GM12878 (cell line): ENCODE measurements around the gene DLK1. TPM values are rescaled to one million over a fixed set of nuclear protein-coding genes. Genes with fewer than 3 reads are reported as not detected.

ENCODE experiments used
- ATAC-seq: fragments of 200-7000 bp; cut with Tn5 transposase; 3 replicates; pipeline ENCODE4 v1.9.1; 2020; ENCODE audit warnings: mild to moderate bottlenecking, moderate library complexity
- BruUV-seq: library from RNA; stranded (reverse); fragments of 400-500 nt; replicated peaks from 2 replicates; lab custom pipeline; 2021; lab: Mats Ljungman, UMichigan
- CTCF ChIA-PET: fragments of 300-600 bp; sonication (Branson Sonifier 250); formaldehyde crosslinking; extraction: SDS; loops from one replicate; lab custom pipeline; 2021; ENCODE audit warnings: inconsistent platforms; lab: Yijun Ruan, JAX
- POLR2A ChIA-PET: fragments of 350-600 bp; formaldehyde crosslinking; extraction: SDS; loops from one replicate; lab custom pipeline; 2021; ENCODE audit warnings: inconsistent platforms; lab: Charles Lee
- RAD21 ChIA-PET: fragments of 300-600 bp; sonication (Branson Sonifier 250); formaldehyde crosslinking; loops from one replicate; lab custom pipeline; 2023; ENCODE audit warnings: antibody characterized with exemption; ENCODE audit not compliant: unreplicated experiment; lab: Charles Lee
- SMC1A ChIA-PET: fragments of 300-600 bp; sonication (Branson Sonifier 250); formaldehyde crosslinking; loops from one replicate; lab custom pipeline; 2023; ENCODE audit not compliant: unreplicated experiment, uncharacterized antibody; lab: Charles Lee
- DNase-seq: peaks from one replicate; pipeline ENCODE4 v3.0.0-alpha.2; 2011; ENCODE audit warnings: low read depth, low spot score
- FAIRE-seq: peaks from 3 replicates; lab custom pipeline; 2011; peaks lifted over from hg19 to GRCh38; lab: Jason Lieb, UNC
- H2AFZ ChIP-seq: 2 replicates; pipeline ENCODE4 v1.6.0; 2011; ENCODE audit warnings: low read depth, low read length, control low read depth; ENCODE audit not compliant: control insufficient read depth
- H3K27ac ChIP-seq: 2 replicates; pipeline ENCODE4 v1.5.1; 2011; ENCODE audit warnings: control low read depth; ENCODE audit not compliant: control insufficient read depth, insufficient read depth
- H3K27me3 ChIP-seq, 2 experiments: replicated peaks in 1 of 2; 2 replicates each; pipeline versions ENCODE4 v1.6.0 to v1.6.1; 2011; ENCODE audit warnings: low read length in 1 of 2; ENCODE audit not compliant: control insufficient read depth in 2 of 2, insufficient read depth in 2 of 2
- H3K36me3 ChIP-seq, 2 experiments: 2 replicates each; pipeline ENCODE4 v1.5.1; 2011; ENCODE audit warnings: low read length in 1 of 2; ENCODE audit not compliant: control insufficient read depth in 2 of 2, insufficient read depth in 2 of 2
- H3K4me1 ChIP-seq: 2 replicates; pipeline ENCODE4 v1.6.1; 2011; ENCODE audit warnings: mild to moderate bottlenecking, low read length, moderate library complexity, mixed read lengths; ENCODE audit not compliant: control insufficient read depth, insufficient read depth
- H3K4me2 ChIP-seq: 2 replicates; pipeline ENCODE4 v1.6.0; 2011; ENCODE audit warnings: control low read depth; ENCODE audit not compliant: control insufficient read depth, insufficient read depth
- H3K4me3 ChIP-seq: fragments of 200-600 bp; sonication (generic); 2 replicates; pipeline ENCODE4 v1.5.1; 2016
- H3K79me2 ChIP-seq: 2 replicates; pipeline ENCODE4 v1.6.0; 2011; ENCODE audit warnings: low read length; ENCODE audit not compliant: control insufficient read depth, insufficient read depth
- H3K9ac ChIP-seq: 2 replicates; pipeline ENCODE4 v1.8.0; 2011; ENCODE audit warnings: low read length, control low read depth, mixed read lengths; ENCODE audit not compliant: control insufficient read depth, insufficient read depth
- H3K9me3 ChIP-seq: replicated peaks from 3 replicates; pipeline ENCODE4 v1.5.1; 2011; ENCODE audit warnings: mild to moderate bottlenecking, low read length; ENCODE audit not compliant: control insufficient read depth, insufficient read depth
- H4K20me1 ChIP-seq: 2 replicates; pipeline ENCODE4 v1.6.0; 2011; ENCODE audit not compliant: control insufficient read depth, insufficient read depth
- CBX5 ChIP-seq: sonication (generic); IDR thresholded peaks from 2 replicates; pipeline ENCODE4 v1.6.1; 2016; ENCODE audit warnings: low read depth, moderate library complexity, mild to moderate bottlenecking, inconsistent platforms
- E4F1 ChIP-seq: fragments of 450-650 bp; IDR thresholded peaks from 2 replicates; pipeline ENCODE4 v1.6.1; 2018; ENCODE audit warnings: borderline replicate concordance, mild to moderate bottlenecking; ENCODE audit not compliant: partially characterized antibody
- EED ChIP-seq: sonication (generic); IDR thresholded peaks from 2 replicates; pipeline ENCODE4 v1.6.1; 2016; ENCODE audit warnings: antibody characterized with exemption, low read depth
- ELK1 ChIP-seq: IDR thresholded peaks from 2 replicates; pipeline ENCODE4 v1.6.1; 2012; ENCODE audit warnings: low read depth, low read length, improper control_type of control experiment
- HDAC6 ChIP-seq: fragments of 200-600 bp; sonication (generic); IDR thresholded peaks from one replicate; pipeline ENCODE4 v1.8.0; 2017; ENCODE audit warnings: antibody characterized with exemption; ENCODE audit not compliant: unreplicated experiment
- NR2C1 ChIP-seq: fragments of 450-650 bp; IDR thresholded peaks from 2 replicates; pipeline ENCODE4 v1.6.1; 2017; ENCODE audit warnings: antibody characterized with exemption, mild to moderate bottlenecking, moderate library complexity
- POU2F2 ChIP-seq: IDR thresholded peaks from 3 replicates; pipeline ENCODE4 v1.6.1; 2011; ENCODE audit warnings: low read depth, mild to moderate bottlenecking, low read length, borderline replicate concordance
- SMAD1 ChIP-seq: fragments of 450-650 bp; IDR thresholded peaks from 2 replicates; pipeline ENCODE4 v1.6.1; 2018; ENCODE audit warnings: mild to moderate bottlenecking, low read depth; ENCODE audit not compliant: partially characterized antibody
- TAF1 ChIP-seq: IDR thresholded peaks from 2 replicates; pipeline ENCODE4 v1.6.1; 2011; ENCODE audit warnings: mild to moderate bottlenecking, low read depth, low read length, borderline replicate concordance
- ZBTB11 ChIP-seq: fragments of 450-650 bp; formaldehyde crosslinking; IDR thresholded peaks from 2 replicates; pipeline ENCODE4 v1.5.0; 2022; ENCODE audit warnings: mild to moderate bottlenecking, missing genetic modification characterization
- WGBS: methylation state at CpG from one replicate; pipeline ENCODE4 v1.1.6; 2016; ENCODE audit warnings: low lambda C conversion rate; ENCODE audit not compliant: insufficient replicate concordance, insufficient coverage; ENCODE audit errors: missing lambda C conversion rate; 5-methylcytosine and 5-hydroxymethylcytosine counted together
- in situ Hi-C: fragments of 300-500 bp; cut with MboI; formaldehyde crosslinking; loops from 9 replicates; pipeline ENCODE4 v1.14.3; 2018; ENCODE audit warnings: mixed read lengths
- intact Hi-C: fragments of 100-400 bp; cut with micrococcal nuclease; formaldehyde crosslinking; loops from one replicate; pipeline ENCODE4 v1.14.2; 2022; ENCODE audit not compliant: unreplicated experiment
- polyA plus RNA-seq, 11 experiments: library from polyadenylated mRNA; depleted of rRNA in 4 of 11; unstranded in 6 of 11; stranded (reverse) in 5 of 11; fragments of >200 nt; fragmentation: Nextera tagmentation in 4 of 11; fragmentation: Illumina TruSeq in 1 of 11; extraction: Ambion mirVana in 4 of 11; extraction: Trizol in 1 of 11; gene quantifications; 1 replicate in 1 of 11; 2 replicates in 10 of 11; pipeline versions ENCODE4 v1.2.1 to v1.2.3, GENCODE V29; 2011 to 2016; ENCODE audit warnings: inconsistent platforms in 2 of 11, missing spikeins in 2 of 11, low read depth in 1 of 11
- total RNA-seq, 4 experiments: library from RNA; depleted of rRNA in 3 of 4; stranded (reverse); fragments of >200 nt in 3 of 4; fragmentation: Illumina TruSeq in 1 of 4; extraction: Trizol in 1 of 4; gene quantifications; 2 replicates each; pipeline versions ENCODE4 v1.2.1 to v1.2.3, GENCODE V29; 2013 to 2021

Gene DLK1
- total and polyA plus RNA-seq, 10 of the 15 experiments (the other 5 are each of a cell fraction or from before 2014, with no cell fraction given) = 0.87 TPM; not detected in 9

DNA sequence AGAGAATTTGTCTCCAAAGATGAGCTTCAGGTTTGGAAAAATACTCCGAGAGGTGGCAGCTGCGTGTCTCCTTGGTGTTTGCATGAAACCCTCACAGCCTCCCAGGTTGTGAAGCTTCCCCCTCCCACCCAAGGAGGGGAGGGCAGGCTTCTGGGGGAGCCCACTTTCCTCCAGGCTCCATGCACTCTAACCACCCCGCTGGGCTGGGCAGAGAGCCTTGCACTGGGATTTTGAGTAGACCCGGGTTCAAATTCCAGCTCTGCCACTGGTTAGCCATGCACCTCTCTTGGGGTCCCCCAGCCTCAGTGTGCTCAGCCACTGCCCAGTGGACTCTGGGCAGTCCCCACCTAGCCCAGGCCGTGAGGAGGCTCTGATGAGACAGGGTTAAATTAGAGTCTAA, 4.3 kb upstream of the DLK1 start:
- Histone ChIP-seq H3K27me3 (peaks cover 0 to 5% of the 10 kb centered on the region in 2 experiments; a peak in 2 of 4 replicates), H2AFZ (no peak overlapping the region), H3K79me2 (no peaks in the 10 kb centered on the region), H3K4me2 (no peak overlapping the region), H3K36me3 (no peaks in the 10 kb centered on the region), H3K4me1 (no peaks in the 10 kb centered on the region), H3K9ac (no peak overlapping the region), H4K20me1 (no peaks in the 10 kb centered on the region), H3K4me3 (no peak overlapping the region), H3K9me3 (no peaks in the 10 kb centered on the region), H3K27ac (no peak overlapping the region)
- FAIRE-seq (no peak), DNase-seq (no peak), ATAC-seq (no peak)
- CTCF ChIA-PET = no interaction called here
- intact Hi-C loops (no loop called here), in situ Hi-C loops (no loop called here)
- TF ChIP-seq POU2F2 (no peak), SMAD1 (no peak), NR2C1 (no peak), TAF1 (no peak), EED (no peak)
- POLR2A ChIA-PET = no interaction called here
- RAD21 ChIA-PET = no interaction called here
- WGBS = 18% methylated on average over 5 of the region's 5 CpGs
- SMC1A ChIA-PET = no interaction called here
- no TSS peak for BruUV-seq

DNA sequence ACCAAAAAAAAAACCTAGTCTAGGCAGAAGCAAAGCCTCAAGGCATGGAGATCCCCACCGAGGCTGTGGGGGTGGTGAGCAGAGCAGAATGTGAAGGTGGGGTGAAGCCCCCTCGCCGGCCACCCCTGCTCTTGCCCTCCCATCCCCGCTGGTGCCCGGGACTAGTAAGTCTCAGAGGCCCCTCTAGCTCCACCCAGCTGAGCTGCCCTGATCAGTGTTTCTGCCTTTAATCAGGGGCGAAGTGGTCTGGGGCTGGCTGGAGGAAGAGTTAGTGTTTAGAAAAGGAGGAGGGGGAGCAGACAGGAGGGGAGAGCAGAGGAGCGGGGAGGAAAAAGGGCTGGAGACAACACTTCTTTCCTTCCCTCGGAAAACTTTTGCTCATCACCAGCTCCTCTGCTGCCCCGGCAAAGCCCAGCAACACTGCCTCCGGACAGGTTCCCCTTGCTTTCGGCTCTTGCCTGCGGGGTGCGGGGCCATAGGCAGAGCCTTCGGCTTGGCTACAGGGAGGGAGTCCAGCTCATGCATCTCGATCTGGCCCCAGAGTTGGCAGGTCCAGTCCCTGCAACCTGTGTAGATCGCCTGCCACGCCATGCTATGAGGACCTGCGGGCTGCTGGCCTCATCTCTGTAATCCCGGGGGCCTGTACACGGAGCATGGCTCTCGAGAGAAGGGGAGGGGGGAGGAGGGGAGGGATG, 3.4 kb upstream of the DLK1 start:
- intact Hi-C loops = no loop called here
- H3K9ac ChIP-seq = no peak overlapping the region
- no peaks in the 10 kb centered on the region for H3K79me2 ChIP-seq
- whole genome bisulfite sequencing = 54% methylated on average over 17 of the region's 21 CpGs
- SMC1A ChIA-PET = no interaction called here
- POLR2A ChIA-PET = no interaction called here
- ATAC-seq (no peak), FAIRE-seq (no peak), DNase-seq (no peak)
- H3K27ac ChIP-seq = no peak overlapping the region
- no peak overlapping the region for H3K4me2 ChIP-seq
- BruUV-seq = no TSS peak
- RAD21 ChIA-PET = no interaction called here
- in situ Hi-C loops = no loop called here
- no peaks in the 10 kb centered on the region for H3K36me3 ChIP-seq
- no peaks in the 10 kb centered on the region for H3K4me1 ChIP-seq
- no peaks in the 10 kb centered on the region for H3K9me3 ChIP-seq
- peaks cover 0 to 2% of the 10 kb centered on the region in 2 experiments; a peak in 2 of 4 replicates for H3K27me3 ChIP-seq
- no peaks in the 10 kb centered on the region for H4K20me1 ChIP-seq
- H2AFZ ChIP-seq = no peak overlapping the region
- H3K4me3 ChIP-seq = no peak overlapping the region
- CTCF ChIA-PET = no interaction called here
- TF ChIP-seq CBX5 (no peak), E4F1 (no peak), HDAC6 (no peak), ELK1 (no peak), ZBTB11 (no peak)
